Measurements from ENCODE around the gene PIGU. TPM values are rescaled to one million over a fixed set of nuclear protein-coding genes. Genes with fewer than 3 reads are reported as not detected.
A peak's percentile ranks its signal among the peaks of the same experiment; 100 is the strongest.

The PIGU gene
- total and polyA plus RNA-seq, 8 donors: 17.0 to 38.6 (median 30.3) TPM

GRCh38 chr20:34629342-34629741 is 47.5 kb downstream of the PIGU start:
- H3K27me3 ChIP-seq: no peaks in the 10 kb centered on the region
- no peaks in the 10 kb centered on the region for H3K4me1 ChIP-seq
- ATAC-seq (no peak), DNase-seq (no peak)
- no peak overlapping the region for H3K27ac ChIP-seq
- no peaks in the 10 kb centered on the region for H3K9me3 ChIP-seq
- intact Hi-C loops (cut with DNase I): no loop called here
- peaks cover 0 to 20% of the 10 kb centered on the region in 2 donors for H3K36me3 ChIP-seq
- H3K4me3 ChIP-seq: no peak overlapping the region
- no peak for TF ChIP-seq CTCF (IDR thresholded peaks at IDR 0.05)

GRCh38 chr20:34628026-34628425 is 48.9 kb downstream of the PIGU start:
- TF ChIP-seq CTCF (IDR thresholded peaks at IDR 0.05): no peak

GRCh38 chr20:34627458-34627857 is 49.4 kb downstream of the PIGU start:
- Histone ChIP-seq H3K9me3 (no peaks in the 10 kb centered on the region), H3K4me1 (peaks cover 0 to 8% of the 10 kb centered on the region in 2 donors), H3K4me3 (no peak overlapping the region), H3K36me3 (peaks cover 0 to 2% of the 10 kb centered on the region in 2 donors), H3K27ac (no peak overlapping the region), H3K27me3 (no peaks in the 10 kb centered on the region)
- intact Hi-C loops (cut with DNase I): no loop called here
- no peak for ATAC-seq
- DNase-seq: no peak
- no peak for TF ChIP-seq CTCF (IDR thresholded peaks at IDR 0.05)

More at GRCh38 chr20:34628026-34628425, 48.9 kb downstream of the PIGU start:
- ATAC-seq (peak; percentile 66), DNase-seq (no peak)
- no peaks in the 10 kb centered on the region for H3K27me3 ChIP-seq
- H3K9me3 ChIP-seq: no peaks in the 10 kb centered on the region
- no peak overlapping the region for H3K4me3 ChIP-seq
- H3K27ac ChIP-seq: no peak overlapping the region
- H3K36me3 ChIP-seq: peaks cover 0 to 7% of the 10 kb centered on the region in 2 donors
- peaks cover 0 to 5% of the 10 kb centered on the region in 2 donors for H3K4me1 ChIP-seq
- intact Hi-C loops (cut with DNase I): no loop called here

GRCh38 chr20:34626992-34627391 is 49.9 kb downstream of the PIGU start:
- TF ChIP-seq CTCF (IDR thresholded peaks at IDR 0.05): no peak
- Histone ChIP-seq H3K36me3 (no peaks in the 10 kb centered on the region), H3K27ac (no peak overlapping the region), H3K9me3 (no peaks in the 10 kb centered on the region), H3K4me3 (no peak overlapping the region), H3K27me3 (no peaks in the 10 kb centered on the region), H3K4me1 (peaks cover 0 to 8% of the 10 kb centered on the region in 2 donors)
- ATAC-seq: no peak
- intact Hi-C loops (cut with DNase I): no loop called here
- DNase-seq: no peak

GRCh38 chr20:34624629-34625028 is 52.3 kb downstream of the PIGU start:
- no peak for TF ChIP-seq CTCF (IDR thresholded peaks at IDR 0.05)
- H3K4me3 ChIP-seq: no peak overlapping the region
- no peaks in the 10 kb centered on the region for H3K36me3 ChIP-seq
- no peak for ATAC-seq
- DNase-seq: no peak
- no peaks in the 10 kb centered on the region for H3K27me3 ChIP-seq
- H3K9me3 ChIP-seq: no peaks in the 10 kb centered on the region
- no peak overlapping the region for H3K27ac ChIP-seq
- intact Hi-C loops (cut with DNase I): no loop called here
- peaks cover 0 to 8% of the 10 kb centered on the region in 2 donors for H3K4me1 ChIP-seq
